Measurements from ENCODE around the gene RBM47.
"Not testable (repeated sequence)": the region's sequence is repeated elsewhere in the genome, so short reads cannot be mapped to it uniquely, and the experiment has no call there.

Gene RBM47

GRCh38 chr4:40524366-40525041, 105.2 kb downstream of the RBM47 start:
- no peak for DNase-seq

- DNase-seq, result no peak
These were observed 106.1 kb downstream of the RBM47 start for GRCh38 chr4:40523581-40523980.

GRCh38 chr4:40521957-40522356, 107.7 kb downstream of the RBM47 start:
- DNase-seq, result no peak

- DNase-seq, result no peak
These were observed 109.1 kb downstream of the RBM47 start for GRCh38 chr4:40520533-40520932.

- DNase-seq, result not testable (repeated sequence)
These were observed 112.6 kb downstream of the RBM47 start for GRCh38 chr4:40517081-40517480.

GRCh38 chr4:40516651-40517050, 113.0 kb downstream of the RBM47 start:
- no peak for DNase-seq

GRCh38 chr4:40515398-40516293, 114.0 kb downstream of the RBM47 start:
- no peak for DNase-seq

GRCh38 chr4:40515037-40515397, 114.6 kb downstream of the RBM47 start:
- no peak for DNase-seq

- no peak for DNase-seq
These were observed 115.1 kb downstream of the RBM47 start for GRCh38 chr4:40514497-40514951.

- DNase-seq, result no peak
These were observed 118.5 kb downstream of the RBM47 start for GRCh38 chr4:40511036-40511614.

GRCh38 chr4:40507977-40508376, 121.7 kb downstream of the RBM47 start:
- no peak for DNase-seq

- DNase-seq, result no peak
These were observed 123.2 kb downstream of the RBM47 start for GRCh38 chr4:40506492-40506891.

GRCh38 chr4:40506066-40506465, 123.6 kb downstream of the RBM47 start:
- no peak for DNase-seq

- no peak for DNase-seq
These were observed 126.7 kb downstream of the RBM47 start for GRCh38 chr4:40502934-40503333.

GRCh38 chr4:40502220-40502619, 127.4 kb downstream of the RBM47 start:
- no peak for DNase-seq

GRCh38 chr4:40500781-40501180, 128.9 kb downstream of the RBM47 start:
- no peak for DNase-seq

GRCh38 chr4:40493160-40493559, 136.5 kb downstream of the RBM47 start:
- no peak for DNase-seq

- no peak for DNase-seq
These were observed 137.0 kb downstream of the RBM47 start for GRCh38 chr4:40492691-40493090.

- DNase-seq, result no peak
These were observed 139.2 kb downstream of the RBM47 start for GRCh38 chr4:40490481-40490880.

GRCh38 chr4:40489961-40490360, 139.7 kb downstream of the RBM47 start:
- no peak for DNase-seq

GRCh38 chr4:40486534-40486933, 143.1 kb downstream of the RBM47 start:
- no peak for DNase-seq

- no peak for DNase-seq
These were observed 145.1 kb downstream of the RBM47 start for GRCh38 chr4:40484346-40485090.

GRCh38 chr4:40482985-40483647, 146.5 kb downstream of the RBM47 start:
- no peak for DNase-seq
